Inferior parietal cortex (tissue), 1 donor: ENCODE measurements around the gene NPEPPS.
"Not testable (repeated sequence)": the region's sequence is repeated elsewhere in the genome, so short reads cannot be mapped to it uniquely, and the experiment has no call there.

Experiments
- DNase-seq: peaks from one replicate; pipeline ENCODE4 v3.0.0-alpha.2; 2016; ENCODE audit errors: extremely low spot score

Gene NPEPPS

GRCh38 chr17:47561698-47562405 lies 30.9 kb downstream of the NPEPPS start:
- not testable (repeated sequence) for DNase-seq

DNA sequence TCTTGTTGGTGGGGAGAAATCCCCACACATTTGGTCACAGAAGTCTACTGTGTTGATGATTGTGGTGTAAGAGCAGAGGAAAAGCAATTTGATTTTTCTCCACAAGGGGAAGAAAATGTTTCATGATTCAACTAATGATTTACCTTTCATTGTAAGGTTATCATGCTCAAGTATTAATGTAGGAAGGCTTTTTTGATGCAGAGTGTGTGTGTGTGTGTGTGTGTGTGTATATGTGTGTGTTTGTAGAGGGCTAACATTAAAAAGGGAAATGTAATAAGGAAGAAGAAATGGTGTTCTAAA lies 31.4 kb downstream of the NPEPPS start:
- DNase-seq = not testable (repeated sequence)

DNA sequence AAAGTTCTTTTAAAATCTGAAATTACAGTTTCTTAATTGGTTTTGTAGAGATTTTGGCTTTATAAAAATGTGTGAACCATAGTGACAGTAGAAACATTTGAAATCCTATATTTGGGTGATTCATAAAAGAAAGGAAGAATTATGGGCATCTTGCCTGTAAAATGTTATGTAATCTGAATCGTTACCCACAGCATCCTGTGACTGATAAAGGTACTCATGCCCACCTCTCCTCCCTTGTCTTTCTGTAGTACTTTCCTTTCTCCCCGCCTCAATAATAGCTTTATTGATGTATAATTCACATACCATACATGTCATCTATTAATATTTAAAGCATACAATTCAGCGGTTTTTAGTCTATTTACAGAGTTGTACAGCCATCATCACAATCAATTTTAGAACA lies 36.4 kb downstream of the NPEPPS start:
- DNase-seq = not testable (repeated sequence)

GRCh38 chr17:47572561-47572960 lies 41.7 kb downstream of the NPEPPS start:
- DNase-seq = not testable (repeated sequence)

DNA sequence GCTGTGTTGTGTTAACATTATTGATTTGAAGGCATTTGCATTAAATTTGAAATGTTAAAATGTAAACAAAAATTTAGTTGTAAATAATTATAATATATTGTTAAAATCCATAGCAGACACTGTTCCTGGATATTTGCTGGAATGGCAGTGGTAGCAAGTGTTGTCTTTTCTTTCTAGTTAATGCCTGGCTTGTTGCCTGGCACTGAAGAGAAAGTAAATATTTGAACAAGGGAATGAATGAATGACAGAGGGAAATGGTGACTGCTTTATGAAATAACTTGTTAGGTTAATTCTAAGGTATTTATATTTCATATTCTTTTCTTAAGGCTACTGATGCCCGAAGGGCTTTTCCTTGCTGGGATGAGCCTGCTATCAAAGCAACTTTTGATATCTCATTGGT lies 51.5 kb downstream of the NPEPPS start:
- DNase-seq = not testable (repeated sequence)

- peak; percentile 25 for DNase-seq
These were observed 55.6 kb downstream of the NPEPPS start for GRCh38 chr17:47586378-47587055.

DNA sequence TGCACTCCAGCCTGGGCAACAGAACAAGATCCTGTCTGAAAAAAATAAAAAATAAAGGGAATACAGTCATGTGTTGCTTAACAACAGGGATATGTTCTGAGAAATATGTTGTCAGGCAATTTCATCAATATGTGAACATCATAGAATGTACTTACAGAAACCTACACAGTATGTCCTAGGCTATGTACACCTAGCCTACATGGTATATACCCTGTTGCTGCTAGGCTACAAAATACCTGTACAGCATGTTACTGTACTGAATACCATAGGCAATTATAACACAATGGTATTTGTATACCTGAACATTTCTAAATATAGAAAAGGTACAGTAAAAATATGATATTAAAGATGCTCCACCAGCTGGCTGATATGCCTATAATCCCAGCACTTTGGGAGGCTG lies 62.6 kb downstream of the NPEPPS start:
- not testable (repeated sequence) for DNase-seq

DNA sequence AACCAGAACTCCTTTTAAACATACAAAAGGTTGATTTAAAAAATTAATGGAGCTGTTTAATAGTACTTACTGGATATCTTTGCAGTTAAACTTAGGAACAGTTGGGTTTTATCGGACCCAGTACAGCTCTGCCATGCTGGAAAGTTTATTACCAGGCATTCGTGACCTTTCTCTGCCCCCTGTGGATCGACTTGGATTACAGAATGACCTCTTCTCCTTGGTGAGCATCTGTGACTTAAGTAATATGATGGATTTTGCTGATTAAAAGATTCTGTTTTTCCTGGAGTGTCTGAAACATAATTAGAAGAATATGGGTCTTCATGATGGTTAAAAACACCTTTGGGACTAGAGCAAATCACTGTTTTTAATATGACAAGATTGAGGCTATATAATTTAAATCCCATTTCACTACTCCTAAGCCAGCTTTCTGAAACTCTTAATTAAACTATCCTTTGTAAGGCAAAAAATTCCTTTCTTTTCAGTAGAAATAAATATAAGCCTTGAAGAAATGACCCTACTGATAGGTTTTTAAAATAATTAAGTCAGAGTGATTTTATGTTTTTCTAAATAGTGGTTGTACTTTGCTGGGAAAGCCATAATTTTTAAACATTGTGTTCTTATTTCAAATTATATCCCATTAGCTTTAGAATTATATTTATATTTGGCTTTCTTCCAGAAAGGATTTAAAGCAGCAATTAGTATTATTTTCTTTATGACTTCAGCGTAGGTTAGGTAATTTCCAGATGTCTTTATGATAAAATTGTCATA lies 73.1 kb downstream of the NPEPPS start:
- no peak for DNase-seq

GRCh38 chr17:47604598-47604927 lies 73.7 kb downstream of the NPEPPS start:
- DNase-seq = no peak

- no peak for DNase-seq
These were observed 74.1 kb downstream of the NPEPPS start for GRCh38 chr17:47605011-47605410.

- no peak for DNase-seq
These were observed 76.6 kb downstream of the NPEPPS start for GRCh38 chr17:47607481-47607880.

DNA sequence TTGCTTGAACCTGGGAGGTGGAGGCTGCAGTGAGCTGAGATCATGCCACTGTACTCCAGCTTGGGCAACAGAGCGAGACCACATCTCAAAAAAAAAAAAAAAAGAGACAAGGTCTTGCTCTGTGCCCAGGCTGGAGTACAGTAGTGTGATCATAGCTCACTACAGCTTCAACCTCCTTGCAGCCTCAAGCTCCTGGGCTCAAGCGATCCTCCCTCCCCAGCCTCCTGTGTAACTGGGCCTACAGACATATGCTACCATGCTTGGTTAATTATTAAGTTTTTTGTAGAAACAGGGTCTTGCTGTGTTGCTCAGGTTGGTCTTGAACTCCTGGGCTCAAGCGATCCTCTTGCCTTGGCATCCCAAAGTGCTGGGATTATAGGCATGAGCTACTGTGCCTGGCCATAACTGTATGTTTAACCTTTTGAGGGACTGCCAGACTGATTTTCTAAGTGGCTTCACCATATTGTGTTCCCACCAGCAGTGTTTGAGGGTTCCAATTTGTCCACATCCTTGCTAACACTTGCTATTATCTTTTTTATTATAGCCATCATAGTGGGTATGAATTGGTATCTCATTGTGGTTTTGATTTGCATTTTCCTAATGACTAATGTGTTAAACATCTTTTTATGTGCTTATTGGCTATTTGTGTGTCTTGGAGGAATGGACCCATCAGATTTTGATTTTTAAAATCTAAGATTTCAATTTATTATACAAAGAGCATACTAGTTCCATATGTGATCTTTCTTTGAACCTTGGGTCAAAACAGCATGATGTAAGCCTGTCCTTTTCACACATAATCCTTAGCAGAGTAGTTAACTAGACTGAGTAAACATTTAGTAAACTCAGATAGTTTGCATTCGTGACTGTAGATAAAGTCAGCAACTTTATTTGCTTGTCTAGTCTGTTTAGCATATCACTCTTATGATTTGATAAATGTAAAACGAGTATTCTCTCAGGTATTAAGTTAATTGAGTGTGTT lies 80.8 kb downstream of the NPEPPS start:
- no peak for DNase-seq

GRCh38 chr17:47615766-47616424 lies 85.0 kb downstream of the NPEPPS start:
- DNase-seq = peak; percentile 82

- no peak for DNase-seq
These were observed 87.5 kb downstream of the NPEPPS start for GRCh38 chr17:47618410-47618809.

DNA sequence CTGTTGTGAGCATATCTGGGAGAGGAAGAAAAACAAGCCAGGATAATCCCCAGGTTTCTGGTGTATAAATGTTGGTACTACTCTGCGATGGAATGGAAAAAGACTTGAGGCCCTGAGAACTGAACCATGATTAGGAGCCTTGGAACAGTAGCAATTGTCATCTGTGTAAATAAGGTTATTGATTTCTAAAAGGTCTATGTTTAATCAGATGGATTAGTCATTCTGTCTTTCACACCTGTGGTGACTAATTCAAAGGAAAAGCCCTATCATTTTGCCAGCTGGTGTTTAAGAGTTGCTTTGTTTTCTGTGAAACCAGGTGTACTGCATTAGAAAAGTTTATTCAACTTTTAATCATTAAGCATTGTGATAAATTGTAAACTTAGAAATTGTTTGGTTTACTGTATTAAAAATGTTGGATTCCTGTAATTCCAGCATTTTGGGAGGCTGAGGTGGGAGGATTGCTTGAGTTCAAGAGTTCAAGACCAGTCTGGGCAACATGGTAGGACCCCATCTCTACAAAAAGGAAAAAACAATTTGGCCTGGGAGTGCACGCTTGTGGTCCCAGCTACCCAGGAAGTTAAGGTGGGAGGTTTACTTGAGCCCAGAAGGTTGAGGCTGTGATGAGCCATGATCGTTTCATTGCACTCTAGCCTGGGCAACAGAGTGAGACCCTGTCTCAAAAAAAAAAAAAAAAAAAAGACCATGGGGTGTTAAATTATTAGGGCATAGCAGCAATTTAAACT lies 89.8 kb downstream of the NPEPPS start:
- DNase-seq = no peak

GRCh38 chr17:47621293-47622179 lies 90.6 kb downstream of the NPEPPS start:
- peak; percentile 30 for DNase-seq

DNA sequence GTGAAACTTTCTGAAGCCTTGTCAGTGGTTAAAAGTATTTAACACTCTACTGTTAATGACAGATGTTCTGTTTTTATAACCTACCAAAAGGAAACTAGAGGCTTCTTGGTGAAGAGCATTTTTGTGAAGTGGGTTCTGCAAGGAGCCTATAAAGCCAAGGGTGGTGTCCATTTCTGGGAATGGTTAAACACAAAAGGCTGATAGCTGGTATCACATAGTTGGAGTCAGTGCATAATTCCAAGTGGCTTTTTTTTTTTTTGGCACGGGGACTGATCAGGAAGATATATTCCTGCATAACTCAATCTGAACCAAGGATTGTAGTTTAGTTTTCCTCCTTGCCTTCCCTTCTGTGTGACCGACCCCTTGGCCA lies 91.3 kb downstream of the NPEPPS start:
- DNase-seq = no peak

DNA sequence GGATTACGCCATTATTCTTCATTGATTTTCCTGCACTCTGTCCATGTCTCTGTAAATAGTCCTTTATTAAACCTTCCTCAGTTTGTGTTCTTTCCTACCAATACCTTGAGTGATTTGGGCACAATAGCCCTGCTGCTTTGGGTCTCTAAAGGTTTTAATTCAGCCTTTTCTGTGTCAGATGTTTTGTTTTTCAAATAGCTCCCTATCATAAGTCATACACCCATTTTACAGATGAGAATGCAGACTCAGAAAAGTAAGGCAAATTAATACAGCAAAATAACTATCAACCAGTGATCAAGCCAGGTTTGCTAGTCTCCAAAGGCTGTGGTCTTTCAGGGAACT lies 93.8 kb downstream of the NPEPPS start:
- no peak for DNase-seq

DNA sequence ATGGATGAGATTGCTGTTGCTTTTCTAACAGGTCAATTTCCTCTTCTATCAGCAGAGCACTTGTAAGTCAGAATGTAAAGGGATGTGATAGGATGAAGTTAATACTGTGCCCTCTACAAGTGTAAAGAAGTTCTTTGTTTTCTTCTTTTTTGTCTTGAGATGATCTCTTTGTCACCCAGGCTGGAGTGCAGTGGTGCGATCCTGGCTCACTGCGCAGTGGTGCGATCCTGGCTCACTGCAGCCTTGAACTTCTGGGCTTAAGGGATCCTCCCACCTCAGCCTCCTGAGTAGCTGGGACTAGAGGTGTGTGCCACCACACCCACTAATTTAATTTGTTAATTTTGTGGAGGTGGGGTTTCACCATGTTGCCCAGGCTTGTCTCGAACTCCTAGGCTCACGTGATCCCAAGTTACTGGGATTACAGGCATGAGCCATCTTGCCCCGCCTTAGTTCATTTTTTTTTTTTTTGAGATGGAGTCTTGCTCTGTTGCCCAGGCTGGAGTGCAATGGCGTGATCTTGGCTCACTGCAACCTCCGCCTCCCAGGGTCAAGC lies 97.2 kb downstream of the NPEPPS start:
- DNase-seq = no peak
